Ishikawa (cell line): ENCODE data around the gene USP53.

ENCODE experiments used
- CREB1 ChIP-seq: IDR thresholded peaks from 2 replicates; pipeline ENCODE4 v1.6.1; 2012; ENCODE audit warnings: low read depth
- EP300 ChIP-seq: IDR thresholded peaks from 2 replicates; pipeline ENCODE4 v1.6.1; 2012; ENCODE audit warnings: borderline replicate concordance
- FOXM1 ChIP-seq: IDR thresholded peaks from 2 replicates; pipeline ENCODE4 v1.6.1; 2012; ENCODE audit warnings: low read depth, borderline replicate concordance
- MAX ChIP-seq: IDR thresholded peaks from 2 replicates; pipeline ENCODE4 v1.6.1; 2012
- RAD21 ChIP-seq: IDR thresholded peaks from 2 replicates; pipeline ENCODE4 v1.6.1; 2012; ENCODE audit warnings: low read depth
- REST ChIP-seq: IDR thresholded peaks from 2 replicates; pipeline ENCODE4 v1.6.1; 2012; ENCODE audit warnings: low read depth, mild to moderate bottlenecking

GRCh38 chr4:119209077-119209476 lies 3.4 kb upstream of the USP53 start:
- TF ChIP-seq REST (no peak), RAD21 (no peak), FOXM1 (no peak), MAX (no peak), CREB1 (no peak), EP300 (no peak)
